PC-3 (cell line): ENCODE data around the gene DDX39A.

Source experiments
- CTCF ChIP-seq: fragments of 300-600 bp; sonication (generic); conservative IDR thresholded peaks from 2 replicates; pipeline ENCODE4 v1.5.1; 2017; ENCODE audit warnings: antibody characterized with exemption, low read depth, mild to moderate bottlenecking, low read length
- EZH2 ChIP-seq: fragments of 300-600 bp; sonication (generic); IDR thresholded peaks from one replicate; pipeline ENCODE4 v1.6.1; 2017; ENCODE audit warnings: antibody characterized with exemption, mild to moderate bottlenecking, low read length; ENCODE audit not compliant: unreplicated experiment
- EZH2phosphoT487 ChIP-seq: fragments of 300-600 bp; sonication (generic); IDR thresholded peaks from 2 replicates; pipeline ENCODE4 v1.6.1; 2018; ENCODE audit warnings: mild to moderate bottlenecking, antibody characterized with exemption, low read length, borderline replicate concordance

GRCh38 chr19:14433554-14434501 lies 14.7 kb upstream of the DDX39A start:
- TF ChIP-seq CTCF (0 out of 2 replicates have a peak, but pooled peaks have one; percentile 15), EZH2 (no peak), EZH2phosphoT487 (no peak)
